Putamen (tissue), 1 donor: ENCODE data around the gene HCRTR1.

Experiments
- DNase-seq: peaks from one replicate; pipeline ENCODE4 v3.0.0-alpha.2; 2016; ENCODE audit warnings: low spot score

HCRTR1 gene

GRCh38 chr1:31626223-31627207, 9.0 kb downstream of the HCRTR1 start:
- DNase-seq = no peak

DNA sequence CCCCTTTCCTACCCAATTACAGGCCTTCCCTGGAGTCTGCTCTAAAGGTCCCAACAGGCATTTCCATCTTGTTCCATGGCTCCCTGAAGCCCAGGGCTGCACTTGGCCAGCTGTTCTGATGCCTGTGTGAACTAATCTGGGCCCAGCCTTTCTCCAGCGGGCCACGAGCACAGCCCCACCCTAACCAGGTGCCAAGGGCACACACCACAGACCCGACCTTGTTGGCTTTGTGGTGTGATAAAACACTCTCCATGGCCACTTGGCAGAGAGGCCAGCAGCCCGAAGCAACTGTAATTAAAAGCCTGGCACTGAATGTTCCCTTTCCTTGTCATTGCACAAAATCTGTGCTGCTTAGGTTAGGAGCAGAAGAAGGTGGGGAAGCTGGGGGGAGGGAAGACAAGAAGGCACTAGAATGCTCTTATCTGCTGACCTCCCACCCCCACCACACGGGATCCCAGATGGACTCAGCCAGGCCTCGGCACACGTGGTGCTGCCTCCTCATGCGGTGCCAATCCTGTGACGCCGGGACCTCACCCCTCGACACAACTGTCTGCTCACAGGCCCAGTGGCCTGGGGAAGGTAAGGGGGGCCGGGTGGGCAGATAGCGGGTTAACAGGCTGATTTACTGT, 9.9 kb downstream of the HCRTR1 start:
- no peak for DNase-seq

DNA sequence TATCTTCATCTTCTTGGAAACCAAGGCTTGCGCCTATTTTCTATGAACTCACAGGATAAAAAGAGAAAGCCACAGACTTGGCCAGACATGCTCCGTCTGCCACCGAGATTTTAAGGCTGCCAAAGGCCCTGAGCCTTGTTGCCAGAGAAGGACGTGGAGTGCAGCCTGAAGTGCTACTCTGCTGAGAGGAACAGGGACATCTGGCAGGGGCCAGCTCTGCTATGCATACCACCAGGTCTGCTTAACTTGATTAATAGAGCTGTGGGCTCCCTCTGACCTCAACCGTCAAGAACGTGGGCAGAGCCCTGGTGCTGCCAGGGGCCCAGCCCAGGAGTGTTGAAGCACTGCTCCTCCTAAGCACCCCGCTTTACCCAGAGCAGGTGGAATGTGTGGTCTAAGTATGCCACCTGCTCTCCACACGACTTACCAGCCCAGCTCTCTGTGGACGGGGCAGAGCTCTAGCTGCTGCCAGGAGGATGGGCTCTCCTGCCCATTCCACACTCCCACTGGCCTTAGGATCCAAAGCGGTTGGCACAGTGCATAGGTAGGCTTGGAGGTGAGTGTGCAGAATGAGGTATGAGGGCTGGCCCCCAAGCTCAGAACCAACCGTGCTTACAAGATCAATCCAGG, 10.6 kb downstream of the HCRTR1 start:
- DNase-seq = no peak

DNA sequence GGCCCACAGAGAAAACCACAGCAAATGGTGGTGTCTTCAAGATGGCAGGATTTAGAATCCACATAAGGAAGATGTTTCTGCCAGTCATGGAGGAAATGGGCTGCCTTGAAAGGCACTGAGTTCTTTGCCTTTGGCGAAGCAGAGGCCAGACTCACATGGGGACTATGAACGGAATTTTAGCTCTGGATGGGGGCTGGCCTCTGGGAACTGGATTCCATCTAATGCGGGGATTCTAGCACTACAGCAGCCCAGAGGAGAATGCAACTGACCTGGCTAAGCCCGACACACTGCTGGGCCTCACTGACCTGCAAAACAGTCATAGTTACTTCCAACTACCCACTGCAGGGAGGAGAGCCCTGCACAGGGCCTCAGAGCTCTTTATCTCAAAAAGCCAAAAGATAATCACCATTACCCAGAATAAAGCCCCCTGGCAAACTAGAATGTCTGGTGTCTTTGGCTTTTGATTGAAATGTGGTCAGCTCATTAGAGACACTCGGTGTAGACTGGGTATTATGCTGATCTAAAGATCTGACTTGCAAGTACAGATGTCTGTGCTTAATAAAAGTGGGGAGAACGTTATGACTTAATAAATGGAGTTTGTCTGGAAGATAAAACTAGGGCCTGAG, 11.6 kb downstream of the HCRTR1 start:
- DNase-seq = no peak

- no peak for DNase-seq
These were observed 15.2 kb downstream of the HCRTR1 start for GRCh38 chr1:31632649-31633048.

DNA sequence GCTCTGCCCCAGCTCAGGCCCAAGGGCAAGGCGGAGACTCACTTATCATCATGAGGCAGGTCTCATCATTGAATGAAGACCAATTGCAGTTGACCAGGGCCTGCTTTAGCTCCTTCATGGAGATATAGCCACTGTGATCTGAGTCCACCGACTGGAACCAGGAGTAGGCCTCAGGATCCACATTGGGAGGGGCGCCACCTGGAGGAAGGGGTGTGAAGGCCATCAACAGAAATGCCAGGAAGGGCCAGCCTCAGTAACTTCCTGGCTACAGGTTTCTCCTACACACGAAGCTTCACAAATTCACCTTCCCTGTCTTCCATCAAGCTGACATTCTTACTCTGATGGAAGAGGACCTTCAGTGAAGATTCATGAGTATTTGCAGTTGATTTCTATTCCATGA, 15.6 kb downstream of the HCRTR1 start:
- DNase-seq = no peak

DNA sequence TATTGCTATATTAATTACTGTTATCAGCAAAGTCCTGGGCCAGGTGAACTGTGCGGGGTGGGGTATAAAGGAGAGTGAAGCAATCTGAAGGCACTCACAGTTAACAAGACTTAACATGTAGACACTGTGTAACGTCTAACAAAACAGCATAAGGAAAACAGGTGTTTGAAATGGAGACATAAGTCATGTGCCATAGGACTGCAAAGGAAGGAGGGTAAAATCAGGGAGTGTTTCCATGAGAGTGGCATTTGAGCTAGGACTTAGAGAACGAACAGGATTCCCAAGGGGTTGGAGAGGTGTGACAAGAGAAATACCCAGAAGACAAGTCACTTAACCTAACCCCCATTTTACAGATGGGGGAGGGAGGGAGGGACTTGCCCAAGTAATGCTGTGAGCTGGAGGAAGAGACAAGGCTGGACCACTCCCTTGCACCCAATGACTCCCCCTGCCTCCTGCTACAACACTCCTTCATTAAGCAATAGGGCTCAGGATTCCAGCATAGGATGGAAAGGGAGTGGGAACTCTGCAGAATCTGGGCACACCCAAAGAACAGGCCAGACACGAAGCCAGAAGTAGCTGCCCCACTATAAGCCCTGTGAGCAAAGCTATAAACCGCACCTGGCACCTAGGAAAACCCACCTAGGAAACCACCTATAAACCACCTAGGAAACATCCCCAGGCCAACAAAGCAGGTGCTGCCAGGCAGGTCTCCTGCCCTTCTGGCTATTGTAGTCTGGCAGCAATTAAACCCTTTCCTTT, 20.6 kb downstream of the HCRTR1 start:
- DNase-seq = no peak

- peak; percentile 39 for DNase-seq
These were observed 22.1 kb downstream of the HCRTR1 start for GRCh38 chr1:31639543-31639942.

DNA sequence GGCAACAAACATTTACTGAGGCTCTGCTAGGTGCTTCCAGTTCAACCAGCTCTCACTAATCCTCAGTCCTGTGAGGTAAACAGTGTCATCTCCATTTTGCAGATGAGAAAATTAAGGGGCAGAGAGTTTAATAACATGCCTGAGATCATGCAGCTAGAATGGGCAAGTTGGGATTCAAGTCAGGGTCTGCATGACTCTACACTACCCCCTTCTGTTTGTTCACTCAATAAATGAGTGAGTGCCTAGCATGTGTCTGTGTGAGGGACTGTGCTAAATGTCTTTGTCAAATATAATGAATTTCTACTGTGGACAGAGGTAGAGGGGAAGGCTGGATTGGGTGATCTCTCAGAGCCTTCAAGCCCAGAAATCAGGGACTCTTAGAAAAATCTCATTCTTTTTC, 22.7 kb downstream of the HCRTR1 start:
- no peak for DNase-seq

GRCh38 chr1:31640964-31641363, 23.5 kb downstream of the HCRTR1 start:
- no peak for DNase-seq

- peak; percentile 53 for DNase-seq
These were observed 24.9 kb downstream of the HCRTR1 start for GRCh38 chr1:31642366-31642765.

- no peak for DNase-seq
These were observed 25.4 kb downstream of the HCRTR1 start for GRCh38 chr1:31642897-31643296.

DNA sequence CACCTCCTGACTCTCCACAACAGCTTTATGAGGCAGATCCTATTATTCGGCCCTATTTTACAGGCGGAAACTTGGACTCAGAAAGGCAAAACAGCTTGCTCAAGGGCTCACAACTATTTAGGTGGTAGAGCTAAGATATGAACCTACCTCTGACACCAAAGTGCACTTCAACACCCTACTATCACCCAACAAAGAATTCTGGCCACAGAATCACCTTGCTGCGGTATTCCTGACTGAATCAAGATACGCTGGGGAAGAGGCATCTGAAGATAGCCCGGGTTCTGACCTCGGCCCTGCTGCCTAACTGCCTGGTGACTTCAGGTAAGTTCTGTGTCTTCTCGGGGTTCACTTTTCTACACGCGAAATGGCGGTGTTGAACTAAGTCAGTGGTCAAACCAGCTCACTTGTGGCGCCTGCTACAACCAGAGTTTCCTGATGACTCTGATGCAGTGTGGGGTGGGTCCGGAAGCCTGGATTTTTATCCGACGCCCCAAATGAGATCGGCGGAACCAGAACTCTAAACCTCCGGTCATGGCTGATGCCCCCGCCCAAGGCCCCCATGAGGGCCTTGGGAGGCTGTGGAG, 26.6 kb downstream of the HCRTR1 start:
- DNase-seq = no peak

DNA sequence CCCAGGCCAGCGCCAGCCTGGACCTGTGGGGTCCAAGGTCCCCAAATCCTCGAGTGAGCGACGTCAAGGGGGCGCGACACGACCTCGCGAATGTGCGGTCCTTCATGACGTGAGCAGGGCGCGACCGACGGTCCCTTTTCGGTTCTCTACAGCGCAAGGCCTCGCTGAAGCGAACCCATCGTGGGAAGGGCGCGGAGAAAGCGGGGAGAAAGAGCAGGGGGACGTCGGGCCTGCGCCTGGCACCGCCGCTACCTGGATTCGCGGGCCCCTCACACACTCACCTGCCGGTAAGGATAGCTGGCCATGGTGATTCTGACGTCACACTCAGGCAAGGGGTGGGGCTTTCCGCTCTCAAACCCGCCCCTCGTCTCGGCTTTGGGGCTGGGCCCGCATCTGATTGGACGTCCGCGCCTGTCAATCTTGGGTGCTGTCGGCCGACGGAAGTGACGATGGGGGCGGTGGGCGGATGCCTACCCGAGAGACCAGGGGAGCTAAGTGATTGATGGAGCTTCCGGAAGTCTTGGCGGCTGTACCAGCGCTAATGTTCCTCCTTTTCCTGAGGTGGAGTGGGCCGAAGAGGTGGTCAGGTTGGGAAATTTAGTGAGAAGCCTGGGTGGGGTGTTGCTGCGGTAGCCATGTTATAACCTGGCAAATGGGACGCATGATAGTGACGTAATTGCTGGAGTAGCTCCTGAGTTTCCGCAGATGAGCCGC, 27.2 kb downstream of the HCRTR1 start, which contains the start of gene PEF1:
Gene PEF1 (minus strand): TSS at position 317 of the 714 bp plus-strand sequence. CDS start 12 bp downstream, at position 305.
- DNase-seq = peak; percentile 99

DNA sequence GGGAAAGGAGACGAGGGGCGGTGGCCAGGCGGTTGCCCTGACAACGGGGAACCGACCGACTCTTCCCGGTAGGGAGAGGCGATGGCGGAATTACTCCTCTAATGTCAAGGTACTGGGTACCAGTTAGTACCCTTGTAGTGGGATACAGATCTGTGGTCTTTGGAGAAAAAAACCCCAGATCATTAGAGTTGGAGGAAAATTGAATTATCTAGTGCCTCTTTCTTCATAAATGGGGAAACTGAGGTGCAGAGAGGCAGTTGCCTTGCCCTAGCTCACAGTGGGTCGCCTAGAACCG, 27.7 kb downstream of the HCRTR1 start:
- no peak for DNase-seq

GRCh38 chr1:31646259-31646960, 28.9 kb downstream of the HCRTR1 start:
- no peak for DNase-seq

GRCh38 chr1:31647106-31647505, 29.6 kb downstream of the HCRTR1 start:
- no peak for DNase-seq

- DNase-seq = no peak
These were observed 30.7 kb downstream of the HCRTR1 start for GRCh38 chr1:31648190-31648589.

DNA sequence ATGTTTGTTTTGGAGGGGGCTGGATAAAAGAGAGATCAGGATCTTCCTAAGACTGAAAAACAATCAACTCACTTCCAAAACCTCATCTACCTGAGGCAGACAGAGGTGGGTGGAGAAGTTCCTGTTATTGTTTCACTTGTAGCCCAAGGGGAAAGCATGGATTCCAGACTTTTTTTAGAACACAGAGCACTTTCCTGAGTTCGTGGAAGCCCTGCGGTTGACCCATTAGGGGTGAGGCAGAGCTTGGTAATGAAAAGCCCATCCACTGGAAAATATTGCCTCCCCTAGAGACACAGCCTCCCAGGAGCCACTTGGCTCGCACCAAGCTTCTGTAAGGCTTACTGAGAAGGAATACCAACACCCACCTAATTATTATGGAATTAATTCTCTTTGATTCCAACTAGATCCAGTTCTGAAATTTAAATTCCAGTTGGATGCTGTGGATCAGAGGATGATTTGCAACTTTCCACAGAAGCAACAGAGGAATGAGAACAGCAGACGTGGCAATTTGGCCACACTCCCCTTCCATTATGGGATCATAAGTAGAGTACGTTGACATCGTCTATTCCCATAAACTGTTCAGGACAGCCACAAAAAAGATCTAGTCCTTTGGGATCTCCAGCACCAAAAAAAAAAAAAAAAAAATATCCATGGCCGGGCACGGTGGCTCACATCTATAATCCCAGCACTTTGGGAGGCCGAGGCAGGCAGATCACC, 31.3 kb downstream of the HCRTR1 start:
- DNase-seq = no peak
